HEK293 (cell line): Measurements from ENCODE around the gene CSNK2A3.

Experiments used
- CTCF ChIA-PET: fragments of 350-600 bp; formaldehyde crosslinking; extraction: SDS; loops from one replicate; lab custom pipeline; 2021; ENCODE audit warnings: antibody characterized with exemption; lab: Yijun Ruan, JAX
- POLR2A ChIA-PET: fragments of 300-600 bp; formaldehyde crosslinking; extraction: SDS; loops from one replicate; lab custom pipeline; 2020; ENCODE audit warnings: antibody characterized with exemption, inconsistent platforms; lab: Yijun Ruan, JAX
- H3K27ac ChIP-seq: fragments of 200-500 bp; sonication (Bioruptor generic); 2 replicates; pipeline ENCODE4 v1.5.1; 2014; ENCODE audit warnings: low read depth, low read length, control low read depth, inconsistent platforms; ENCODE audit errors: extremely low read depth
- H3K36me3 ChIP-seq, 2 experiments: fragments of 200-500 bp in 1 of 2; sonication (Bioruptor generic) in 1 of 2; 1 replicate in 1 of 2; 2 replicates in 1 of 2; pipeline ENCODE4 v1.5.1; 2014 to 2017; ENCODE audit warnings: inconsistent platforms in 2 of 2, low read length in 2 of 2; ENCODE audit not compliant: control insufficient read depth in 2 of 2, insufficient read depth in 1 of 2
- H3K4me1 ChIP-seq: fragments of 200-500 bp; sonication (Bioruptor generic); 2 replicates; pipeline ENCODE4 v1.5.1; 2014; ENCODE audit warnings: mild to moderate bottlenecking, low read length, inconsistent platforms; ENCODE audit not compliant: control insufficient read depth, insufficient read depth
- H3K4me3 ChIP-seq: 2 replicates; pipeline ENCODE4 v1.5.1; 2011; ENCODE audit warnings: low read depth, mild to moderate bottlenecking, control low read depth, low read length, moderate library complexity
- H3K9me3 ChIP-seq: fragments of 200-500 bp; sonication (Bioruptor generic); 2 replicates; pipeline ENCODE4 v1.5.1; 2014; ENCODE audit warnings: low read depth, low read length, inconsistent platforms; ENCODE audit not compliant: control insufficient read depth, insufficient read depth
- PATZ1 ChIP-seq: fragments of 450-650 bp; formaldehyde crosslinking; IDR thresholded peaks from 2 replicates; pipeline ENCODE4 v1.5.1; 2016; ENCODE audit warnings: missing biosample characterization, missing genetic modification characterization
- PRDM4 ChIP-seq: fragments of 450-650 bp; formaldehyde crosslinking; IDR thresholded peaks from 2 replicates; pipeline ENCODE4 v1.5.1; 2017; ENCODE audit warnings: missing biosample characterization, missing genetic modification characterization
- SCRT2 ChIP-seq: fragments of 450-650 bp; formaldehyde crosslinking; IDR thresholded peaks from 2 replicates; pipeline ENCODE4 v1.5.1; 2016; ENCODE audit warnings: missing biosample characterization, missing genetic modification characterization
- ZBTB21 ChIP-seq: fragments of 450-650 bp; formaldehyde crosslinking; IDR thresholded peaks from 2 replicates; pipeline ENCODE4 v1.5.1; 2017; ENCODE audit warnings: missing biosample characterization, missing genetic modification characterization
- ZBTB49 ChIP-seq: fragments of 450-650 bp; formaldehyde crosslinking; IDR thresholded peaks from 2 replicates; pipeline ENCODE4 v1.5.1; 2016; ENCODE audit warnings: missing biosample characterization, missing genetic modification characterization, low read depth
- ZIC2 ChIP-seq: fragments of 450-650 bp; formaldehyde crosslinking; IDR thresholded peaks from 2 replicates; pipeline ENCODE4 v1.5.1; 2016; ENCODE audit warnings: missing biosample characterization, missing genetic modification characterization
- ZNF10 ChIP-seq: fragments of 450-650 bp; formaldehyde crosslinking; IDR thresholded peaks from 2 replicates; pipeline ENCODE4 v1.5.1; 2017; ENCODE audit warnings: missing biosample characterization, missing genetic modification characterization
- ZNF132 ChIP-seq: fragments of 450-650 bp; formaldehyde crosslinking; IDR thresholded peaks from 2 replicates; pipeline ENCODE4 v1.5.1; 2017; ENCODE audit warnings: missing biosample characterization, missing genetic modification characterization, borderline replicate concordance
- ZNF18 ChIP-seq: fragments of 450-650 bp; formaldehyde crosslinking; IDR thresholded peaks from 2 replicates; pipeline ENCODE4 v1.5.1; 2016; ENCODE audit warnings: missing biosample characterization, missing genetic modification characterization
- ZNF341 ChIP-seq: fragments of 450-650 bp; formaldehyde crosslinking; IDR thresholded peaks from 2 replicates; pipeline ENCODE4; 2016; ENCODE audit warnings: low read depth, missing biosample characterization, missing genetic modification characterization
- ZNF555 ChIP-seq: fragments of 450-650 bp; formaldehyde crosslinking; conservative IDR thresholded peaks from 2 replicates; pipeline ENCODE4 v1.5.1; 2017; ENCODE audit warnings: missing biosample characterization, mild to moderate bottlenecking, missing genetic modification characterization, inconsistent platforms
- ZNF629 ChIP-seq: fragments of 450-650 bp; formaldehyde crosslinking; IDR thresholded peaks from 2 replicates; pipeline ENCODE4 v1.5.1; 2017; ENCODE audit warnings: missing biosample characterization, missing genetic modification characterization
- ZNF645 ChIP-seq: fragments of 450-650 bp; formaldehyde crosslinking; IDR thresholded peaks from 2 replicates; pipeline ENCODE4; 2016; ENCODE audit warnings: missing biosample characterization, missing genetic modification characterization

Gene CSNK2A3

GRCh38 chr11:11382858-11383532, 29.9 kb upstream of the CSNK2A3 start:
- POLR2A ChIA-PET, result no interaction called here
- CTCF ChIA-PET, result interaction anchor here (1.1 kb wide), 1 partner anchor 17 kb away, joined by 3 read pairs; no protein-coding TSS in a partner anchor
- H3K36me3 ChIP-seq, result no peaks in the 10 kb centered on the region
- no peaks in the 10 kb centered on the region for H3K9me3 ChIP-seq
- TF ChIP-seq ZNF10 (no peak), ZIC2 (tag by site-specific recombination) (peak; percentile 74)
- TF ChIP-seq, all 188 proteins: peak for 1
- H3K4me3 ChIP-seq, result no peak overlapping the region
- H3K4me1 ChIP-seq, result peaks cover 3% of the 10 kb centered on the region; the same call in 1 of the 2 replicates
- no peak overlapping the region for H3K27ac ChIP-seq

- POLR2A ChIA-PET, result no interaction called here
- Histone ChIP-seq H3K27ac (no peak overlapping the region), H3K4me3 (no peak overlapping the region), H3K36me3 (no peaks in the 10 kb centered on the region), H3K9me3 (no peaks in the 10 kb centered on the region), H3K4me1 (no peaks in the 10 kb centered on the region)
- CTCF ChIA-PET, result no interaction called here
- TF ChIP-seq ZNF341 (tag by site-specific recombination) (no peak), ZNF629 (tag by site-specific recombination) (no peak)
Observed at GRCh38 chr11:11381471-11382105, 28.5 kb upstream of the CSNK2A3 start.

GRCh38 chr11:11380883-11381282, 27.8 kb upstream of the CSNK2A3 start:
- Histone ChIP-seq H3K27ac (no peak overlapping the region), H3K36me3 (no peaks in the 10 kb centered on the region), H3K9me3 (no peaks in the 10 kb centered on the region), H3K4me3 (no peak overlapping the region), H3K4me1 (no peaks in the 10 kb centered on the region)
- ChIA-PET POLR2A (no interaction called here), CTCF (interaction anchor here (0.6 to 0.7 kb wide), 2 partner anchors 27 to 1172 kb away, joined by 3 read pairs; no protein-coding TSS in a partner anchor)
- TF ChIP-seq ZBTB49 (tag by site-specific recombination) (no peak), ZNF18 (tag by site-specific recombination) (no peak), PRDM4 (tag by site-specific recombination) (no peak)

- CTCF ChIA-PET, result interaction anchor here (0.6 kb wide), 1 partner anchor 27 kb away, joined by 3 read pairs; no protein-coding TSS in a partner anchor
Observed at GRCh38 chr11:11380340-11380739, 27.3 kb upstream of the CSNK2A3 start.

More at GRCh38 chr11:11380340-11380739, 27.3 kb upstream of the CSNK2A3 start:
- no peaks in the 10 kb centered on the region for H3K9me3 ChIP-seq
- H3K4me1 ChIP-seq, result no peaks in the 10 kb centered on the region
- no peak overlapping the region for H3K4me3 ChIP-seq
- TF ChIP-seq ZNF132 (tag by site-specific recombination) (no peak), ZNF555 (tag by site-specific recombination) (no peak), ZBTB21 (no peak), PATZ1 (tag by site-specific recombination) (no peak), SCRT2 (tag by site-specific recombination) (no peak), ZNF645 (tag by site-specific recombination) (no peak)
- POLR2A ChIA-PET, result no interaction called here
- H3K36me3 ChIP-seq, result no peaks in the 10 kb centered on the region
- H3K27ac ChIP-seq, result no peak overlapping the region
